Nucleus accumbens (tissue), 56 donors: ENCODE data around the gene BLOC1S6.

ENCODE experiments used
- DNase-seq, 56 donors: peaks; one replicate each; lab custom pipeline; 2025; lab: John Stamatoyannopoulos, UW

BLOC1S6 gene

DNA sequence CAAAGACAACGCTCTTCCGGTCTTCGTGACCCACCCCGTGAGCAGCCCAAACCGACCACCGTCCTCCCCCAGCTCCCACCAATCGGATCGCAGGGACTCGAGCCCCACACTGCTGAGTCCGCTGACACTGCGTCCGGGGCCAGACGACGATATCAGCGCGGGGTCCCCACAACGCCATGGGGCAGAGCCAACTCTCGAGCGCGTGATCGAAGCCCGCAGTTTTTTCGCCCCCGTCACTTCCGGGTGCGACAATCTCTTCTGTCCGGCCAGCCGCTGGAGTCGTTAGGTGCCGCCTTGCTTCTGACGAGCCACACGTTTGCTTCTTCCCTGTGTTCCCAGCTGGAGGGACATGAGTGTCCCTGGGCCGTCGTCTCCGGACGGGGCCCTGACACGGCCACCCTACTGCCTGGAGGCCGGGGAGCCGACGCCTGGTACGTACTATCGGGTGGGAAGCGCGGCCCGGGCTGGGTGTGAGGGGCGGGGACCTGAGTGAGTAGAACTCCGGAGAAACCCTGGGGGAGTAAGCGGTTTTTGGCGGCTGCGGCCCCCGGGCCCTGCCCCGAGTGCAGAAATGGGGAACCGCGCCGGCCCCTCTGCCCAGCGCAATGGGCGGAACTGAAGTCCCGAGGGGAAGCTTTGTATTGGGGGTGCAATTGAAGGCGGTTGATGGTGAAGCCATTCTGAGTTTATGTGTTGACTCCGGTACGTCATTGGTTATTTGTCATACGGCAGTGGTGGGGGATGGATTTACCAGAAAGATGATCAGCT lies at the start of gene BLOC1S6:
TSS of gene BLOC1S6 (plus strand) at position 285 of the 768 bp plus-strand sequence. CDS start at position 350, 65 bp downstream.
- peak; percentile 54 to 94 (median 89) for DNase-seq

- no peak for DNase-seq
These were observed 47.5 kb upstream of the BLOC1S6 start for GRCh38 chr15:45539680-45540079.

DNA sequence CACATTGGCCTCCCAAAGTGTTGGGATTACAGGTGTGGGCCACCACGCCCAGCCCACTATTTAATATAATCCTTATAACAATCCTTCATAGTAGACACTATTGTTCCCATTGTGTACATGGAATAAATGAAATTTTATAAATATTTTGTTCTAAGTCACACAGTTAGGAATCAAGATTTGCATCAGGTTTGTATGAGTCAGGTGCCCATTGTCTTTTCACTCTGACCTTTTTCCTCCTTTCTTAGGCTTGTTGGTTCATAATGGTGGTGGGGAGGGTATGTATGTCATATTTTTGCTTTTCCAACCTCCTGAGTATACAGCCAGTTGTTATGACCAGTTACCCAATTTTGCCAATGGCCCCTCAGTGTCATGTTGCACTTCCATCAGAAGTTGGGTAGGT lies 46.6 kb upstream of the BLOC1S6 start:
- DNase-seq = no peak

GRCh38 chr15:45543051-45543450 lies 44.1 kb upstream of the BLOC1S6 start:
- no peak for DNase-seq

- no peak for DNase-seq
These were observed 42.7 kb upstream of the BLOC1S6 start for GRCh38 chr15:45544266-45545023.

DNA sequence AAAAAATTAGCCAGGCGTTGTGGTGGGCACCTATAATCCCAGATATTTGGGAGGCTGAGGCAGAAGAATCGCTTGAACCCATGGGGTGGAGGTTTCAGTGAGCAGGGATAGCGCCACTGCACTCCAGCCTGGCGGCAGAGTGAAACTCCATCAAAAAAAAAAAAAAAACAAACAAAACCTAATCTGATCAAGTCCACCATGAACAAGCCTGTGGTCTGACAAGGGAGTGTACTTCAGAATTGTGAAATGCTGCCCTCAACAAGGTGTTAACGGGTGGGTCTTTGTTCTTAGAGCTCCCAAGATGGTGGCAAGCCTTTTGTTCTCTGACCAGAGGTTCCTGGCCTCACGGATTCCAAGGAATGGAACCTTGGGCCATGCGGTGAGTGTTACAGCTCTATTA lies 40.4 kb upstream of the BLOC1S6 start:
- no peak for DNase-seq

DNA sequence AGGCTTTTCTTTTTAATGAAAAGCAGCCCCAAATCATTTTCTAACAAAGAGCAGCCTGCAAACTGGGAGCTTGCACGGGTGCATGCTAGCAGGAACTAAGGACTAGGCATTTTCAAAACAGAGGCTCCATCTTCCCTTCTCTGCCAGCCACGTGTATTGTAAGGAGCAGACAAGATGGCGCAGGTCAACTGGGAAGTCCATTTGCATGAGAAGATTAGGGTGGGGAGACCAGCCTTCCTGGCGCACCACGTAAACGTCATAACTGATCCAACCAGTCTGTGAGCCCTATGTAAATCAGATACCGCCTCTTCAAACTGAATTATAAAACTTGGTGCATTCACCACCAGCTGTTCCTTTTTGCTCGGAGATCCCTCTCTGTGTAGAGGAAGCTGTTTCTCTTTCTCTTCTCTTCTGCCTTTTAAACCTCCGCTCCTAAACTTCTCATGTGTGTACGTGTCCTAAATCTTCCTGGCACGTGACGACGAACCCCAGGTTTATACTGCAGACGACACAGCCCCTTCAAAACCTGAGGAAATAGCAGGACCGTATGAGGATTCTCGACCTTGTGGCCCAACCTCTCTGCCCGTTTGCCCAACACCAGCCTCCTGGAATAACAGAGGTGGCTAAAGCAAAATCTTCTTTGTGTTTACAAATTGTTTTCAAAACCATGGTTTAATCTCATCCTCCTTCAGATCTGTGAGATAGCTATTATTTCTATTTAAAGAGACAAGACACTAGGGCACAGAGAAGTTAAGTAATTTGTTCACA lies 38.2 kb upstream of the BLOC1S6 start:
- no peak for DNase-seq

GRCh38 chr15:45549541-45550220 lies 37.5 kb upstream of the BLOC1S6 start:
- DNase-seq = no peak

DNA sequence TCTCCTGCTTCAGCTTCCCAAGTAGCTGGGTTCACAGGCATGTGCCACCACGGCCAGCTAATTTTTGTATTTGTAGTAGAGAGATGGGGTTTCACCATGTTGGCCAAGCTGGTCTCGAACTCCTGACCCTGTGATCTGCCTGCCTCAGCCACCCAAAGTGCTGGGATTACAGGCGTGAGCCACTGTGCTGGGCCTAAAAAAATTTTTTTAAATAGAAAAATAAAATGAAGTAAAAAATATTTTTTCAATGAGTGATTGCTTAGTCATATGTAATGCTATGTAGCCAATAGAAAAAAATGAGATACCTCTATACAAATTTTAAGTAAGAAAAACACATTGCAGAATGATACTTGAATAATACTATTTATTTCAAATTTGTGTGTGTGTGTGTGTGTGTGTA lies 36.7 kb upstream of the BLOC1S6 start:
- no peak for DNase-seq

GRCh38 chr15:45551676-45552075 lies 35.5 kb upstream of the BLOC1S6 start:
- DNase-seq = no peak

DNA sequence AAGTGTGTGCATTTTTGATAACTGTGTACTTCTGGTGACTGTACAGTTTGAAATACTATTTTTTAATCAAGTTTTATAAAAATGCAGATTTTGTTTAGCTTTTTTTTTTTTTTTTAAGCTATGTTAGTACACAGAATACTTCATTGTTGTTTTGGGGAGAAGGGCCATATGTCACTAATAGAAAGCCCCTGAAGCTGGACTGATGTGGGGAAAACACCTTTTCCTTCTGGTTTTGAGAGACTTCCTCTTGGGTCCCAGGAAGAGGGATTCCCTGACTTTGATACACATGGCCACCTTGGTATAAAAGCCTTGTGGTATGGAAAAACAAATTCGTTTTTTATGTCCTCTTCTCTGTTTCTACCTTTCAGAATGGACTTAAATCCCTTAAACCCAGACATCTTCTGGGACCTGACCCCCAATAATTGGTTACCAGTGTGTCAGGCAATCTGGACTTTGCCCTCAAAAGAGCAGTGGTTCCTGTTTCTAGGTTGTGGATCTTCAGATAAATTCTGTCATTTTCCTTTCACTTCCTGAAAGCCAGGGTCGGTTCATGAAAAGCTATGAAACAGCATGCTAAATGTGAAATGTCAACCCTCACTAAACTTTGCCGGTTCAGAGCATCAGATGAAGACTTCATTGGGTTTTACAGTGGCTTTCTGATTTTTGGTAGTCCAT lies 31.1 kb upstream of the BLOC1S6 start:
- no peak for DNase-seq

GRCh38 chr15:45572617-45573016 lies 14.6 kb upstream of the BLOC1S6 start:
- DNase-seq = no peak

GRCh38 chr15:45573961-45574629 lies 13.1 kb upstream of the BLOC1S6 start:
- DNase-seq = no peak

DNA sequence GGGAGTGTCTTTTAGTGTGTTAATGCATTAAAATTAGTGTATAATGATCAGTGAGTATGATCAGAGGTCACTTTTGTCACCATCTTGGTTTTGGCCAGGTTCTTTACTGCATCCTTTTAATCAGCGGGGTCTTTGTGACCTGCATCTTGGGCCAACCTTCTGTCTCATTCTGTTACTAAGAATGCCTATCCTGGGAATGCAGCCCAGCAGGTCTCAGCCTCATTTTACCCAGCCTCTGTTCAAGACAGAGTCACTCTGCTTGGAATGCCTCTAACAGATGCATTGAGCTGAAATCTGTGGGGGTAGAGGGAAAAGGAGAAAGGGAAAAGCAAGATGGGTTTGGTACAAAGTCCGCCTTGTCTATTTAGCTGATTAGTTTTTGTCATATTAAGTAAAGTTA lies 5.3 kb upstream of the BLOC1S6 start:
- no peak for DNase-seq

DNA sequence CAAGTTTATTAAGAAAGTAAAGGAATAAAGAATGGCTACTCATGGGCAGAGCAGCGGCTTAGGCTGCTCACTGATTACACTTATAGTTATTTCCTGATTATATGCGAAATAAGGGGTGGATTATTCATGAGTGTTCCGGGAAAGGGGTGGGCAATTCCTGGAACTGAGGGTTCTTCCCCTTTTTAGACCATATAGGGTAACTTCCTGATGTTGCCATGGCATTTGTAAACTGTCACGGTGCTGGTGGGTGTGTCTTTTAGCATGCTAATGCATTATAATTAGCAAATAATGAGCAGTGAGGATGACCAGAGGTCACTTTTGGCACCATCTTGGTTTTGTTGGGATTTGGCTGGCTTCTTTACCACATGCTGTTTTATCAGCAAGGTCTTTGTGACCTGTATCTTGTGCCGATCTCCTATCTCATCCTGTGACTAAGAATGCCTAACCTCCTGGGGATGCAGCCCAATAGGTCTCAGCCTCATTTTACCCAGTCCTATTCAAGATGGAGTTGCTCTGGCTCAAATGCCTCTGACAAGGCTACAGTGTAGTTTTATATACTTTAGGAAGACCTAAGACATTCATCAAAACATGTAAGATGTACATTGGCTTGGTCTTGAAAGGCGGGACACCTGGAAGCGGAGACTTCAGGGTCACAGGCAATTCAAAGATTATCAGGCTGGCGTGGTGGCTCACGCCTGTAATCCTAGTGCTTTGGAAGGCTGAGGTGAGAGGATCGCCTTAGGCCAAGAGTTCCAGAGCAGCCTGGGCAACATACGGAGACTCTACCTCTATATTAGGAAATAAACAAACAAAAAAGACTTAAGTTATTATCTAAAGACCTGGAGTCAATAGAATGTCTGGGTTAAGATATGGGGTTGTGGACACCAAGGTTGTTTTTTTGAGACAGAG lies 3.2 kb upstream of the BLOC1S6 start:
- no peak for DNase-seq

- no peak for DNase-seq
These were observed 1.9 kb upstream of the BLOC1S6 start for GRCh38 chr15:45585069-45585791.

DNA sequence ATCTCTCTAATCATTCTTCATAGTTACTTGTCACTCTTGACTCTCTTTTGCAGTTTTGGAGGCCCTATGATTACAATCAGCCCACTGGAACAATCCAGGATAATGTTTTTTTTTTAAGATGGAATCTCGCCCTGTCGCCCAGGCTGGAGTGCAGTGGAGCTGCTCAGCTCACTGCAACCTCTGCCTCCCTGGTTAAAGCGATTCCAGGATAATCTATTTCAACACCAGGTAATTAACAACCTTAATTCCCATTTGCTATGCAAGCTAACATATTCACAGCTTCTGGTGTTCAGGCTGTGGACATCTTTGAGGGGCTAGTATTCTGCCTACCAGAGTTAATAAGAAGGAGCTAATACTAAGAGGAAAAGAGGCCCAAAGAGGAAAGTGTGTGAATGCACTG lies 1.1 kb upstream of the BLOC1S6 start:
- peak in 1 of 56 donors; percentile 1 for DNase-seq

DNA sequence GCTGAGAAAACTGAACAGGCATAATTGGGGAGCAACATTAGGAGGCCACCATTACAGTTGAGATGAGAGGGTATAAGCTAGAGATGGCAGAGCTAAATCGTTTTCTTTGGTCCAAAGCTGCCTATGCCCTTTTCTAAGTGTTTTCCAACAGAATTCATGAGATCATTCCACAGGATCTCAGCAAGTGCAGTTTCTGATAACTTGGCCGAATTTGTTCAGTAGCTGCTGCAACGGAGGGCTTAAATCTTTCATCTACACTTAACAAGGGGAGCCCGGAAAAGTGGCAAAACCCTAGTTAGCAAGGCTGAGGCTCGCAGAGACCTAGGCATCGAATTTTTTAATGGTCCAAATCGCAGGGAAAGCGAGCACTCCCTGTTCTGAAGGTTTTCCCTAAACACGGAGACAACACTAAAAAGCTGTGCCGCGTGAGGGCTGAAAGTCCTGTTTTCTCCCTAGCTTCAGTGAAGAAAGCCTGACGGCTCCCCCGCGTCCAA lies 531 bp upstream of the BLOC1S6 start:
- DNase-seq = no peak
